Stimulated activated naive CD4-positive, alpha-beta T cell treated with Interleukin-2 at 50 U/mL for 16 hours (primary cell): Measurements from ENCODE around the gene MTRR.
A peak's percentile ranks its signal among the peaks of the same experiment; 100 is the strongest.

Experiments
- DNase-seq: peaks from one replicate; lab custom pipeline; 2025; lab: John Stamatoyannopoulos, UW

Gene MTRR

DNA sequence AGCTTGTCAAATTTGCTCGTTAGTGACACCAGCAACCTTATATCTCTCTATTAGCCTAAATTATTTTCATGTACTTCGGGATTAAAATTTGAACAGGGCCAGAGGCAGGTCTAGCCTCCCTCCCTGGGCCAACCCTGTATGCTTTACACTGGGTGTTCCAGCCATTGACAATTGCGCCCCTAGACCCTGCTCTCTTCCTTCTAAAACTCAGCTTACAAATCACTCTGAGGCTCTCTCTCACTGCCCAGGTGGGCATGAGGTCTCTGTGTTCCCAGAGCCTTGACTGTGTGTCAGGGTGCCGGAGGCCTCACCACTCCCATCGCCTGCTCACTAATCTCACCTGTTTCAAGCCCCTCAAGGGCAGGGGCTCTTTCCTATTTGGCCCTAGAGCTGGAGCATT lies 11.6 kb upstream of the MTRR start:
- DNase-seq = no peak

DNA sequence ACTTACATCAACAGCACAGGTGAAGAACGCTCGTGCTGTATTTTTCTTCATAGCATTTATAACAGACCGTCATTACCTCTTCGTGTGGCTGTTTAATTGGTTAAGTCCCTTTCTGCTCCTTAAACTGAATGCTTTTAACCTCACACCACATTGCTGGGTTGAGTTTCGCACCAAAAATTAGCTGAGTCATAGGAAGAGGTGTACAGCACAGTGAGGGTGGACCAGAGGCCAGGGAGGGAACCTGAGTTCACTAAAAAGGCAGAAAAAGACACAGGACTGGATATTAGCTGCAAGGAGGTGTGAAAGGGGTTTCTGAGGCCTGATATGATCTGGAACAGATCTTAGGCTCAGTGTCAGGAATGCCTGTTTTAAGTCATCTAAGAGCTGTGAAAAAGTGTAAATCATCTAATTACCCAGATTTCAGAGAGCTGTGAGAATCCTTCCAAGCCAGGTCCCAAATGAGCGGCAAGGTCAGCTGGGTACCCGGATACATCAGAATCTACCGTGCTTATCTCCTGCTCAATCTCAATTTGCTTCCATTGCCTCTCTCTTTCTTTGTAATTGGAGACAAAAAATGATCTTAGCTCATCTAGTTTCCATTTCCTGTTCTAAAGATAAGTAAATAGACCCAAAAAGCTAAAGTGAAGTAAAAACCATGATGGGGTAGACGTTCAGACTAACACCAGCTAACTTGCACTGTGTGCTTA lies 10.9 kb upstream of the MTRR start:
- no peak for DNase-seq

DNA sequence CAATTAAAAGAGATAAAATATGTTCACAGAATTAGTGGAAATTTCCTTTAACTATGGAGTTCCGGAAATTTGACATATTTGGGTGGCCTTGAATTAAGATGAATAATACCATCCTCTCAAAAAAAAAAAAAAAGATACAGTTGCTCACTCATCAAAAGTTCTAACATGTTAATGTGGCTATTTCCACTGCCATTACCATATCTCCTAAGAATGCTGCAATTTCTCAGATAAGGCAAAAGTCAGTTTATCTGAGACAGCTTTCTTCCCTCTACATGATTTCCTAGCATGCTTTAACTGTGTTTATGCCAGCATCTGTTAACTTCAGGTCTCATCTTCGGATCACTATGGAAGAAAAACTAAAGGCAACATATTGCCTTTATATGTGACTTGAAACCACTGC lies 2.8 kb upstream of the MTRR start:
- no peak for DNase-seq

DNA sequence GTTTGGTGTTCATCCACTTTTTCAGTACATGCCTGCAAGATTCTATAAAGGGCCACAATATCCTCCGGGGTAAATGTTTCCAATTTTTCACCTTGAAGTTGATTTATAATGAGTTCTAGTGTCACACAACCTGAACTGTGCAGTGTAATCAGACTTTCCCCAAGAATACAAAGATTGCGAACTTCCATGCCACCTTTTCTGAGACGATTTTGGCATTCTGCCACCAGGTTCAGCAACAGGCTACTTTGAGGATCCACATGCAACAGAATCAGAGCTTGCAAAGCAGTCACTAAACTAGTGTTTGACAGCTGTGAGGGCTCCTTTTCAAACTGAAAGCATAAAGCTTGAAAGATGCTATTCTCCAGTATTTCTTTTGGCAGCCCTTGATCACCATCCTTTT lies 1.7 kb upstream of the MTRR start:
- no peak for DNase-seq

DNA sequence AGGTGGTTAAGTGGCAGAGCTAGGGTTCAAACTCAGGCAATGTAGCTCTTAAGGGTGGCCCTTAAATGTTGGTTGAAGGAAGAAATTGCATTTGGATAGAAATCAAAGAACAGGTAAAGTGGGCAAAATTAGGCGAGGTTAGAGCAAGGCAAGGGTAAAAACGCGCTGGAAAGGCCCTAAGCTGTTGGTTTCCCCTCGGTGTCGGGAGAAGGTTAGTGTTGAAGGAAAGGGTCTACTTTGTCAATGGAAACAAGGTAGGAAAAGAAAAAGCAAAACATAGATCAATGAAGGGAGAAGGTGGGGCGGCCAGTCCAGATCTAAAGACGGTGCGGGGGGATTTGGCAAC lies 548 bp upstream of the MTRR start:
- no peak for DNase-seq

DNA sequence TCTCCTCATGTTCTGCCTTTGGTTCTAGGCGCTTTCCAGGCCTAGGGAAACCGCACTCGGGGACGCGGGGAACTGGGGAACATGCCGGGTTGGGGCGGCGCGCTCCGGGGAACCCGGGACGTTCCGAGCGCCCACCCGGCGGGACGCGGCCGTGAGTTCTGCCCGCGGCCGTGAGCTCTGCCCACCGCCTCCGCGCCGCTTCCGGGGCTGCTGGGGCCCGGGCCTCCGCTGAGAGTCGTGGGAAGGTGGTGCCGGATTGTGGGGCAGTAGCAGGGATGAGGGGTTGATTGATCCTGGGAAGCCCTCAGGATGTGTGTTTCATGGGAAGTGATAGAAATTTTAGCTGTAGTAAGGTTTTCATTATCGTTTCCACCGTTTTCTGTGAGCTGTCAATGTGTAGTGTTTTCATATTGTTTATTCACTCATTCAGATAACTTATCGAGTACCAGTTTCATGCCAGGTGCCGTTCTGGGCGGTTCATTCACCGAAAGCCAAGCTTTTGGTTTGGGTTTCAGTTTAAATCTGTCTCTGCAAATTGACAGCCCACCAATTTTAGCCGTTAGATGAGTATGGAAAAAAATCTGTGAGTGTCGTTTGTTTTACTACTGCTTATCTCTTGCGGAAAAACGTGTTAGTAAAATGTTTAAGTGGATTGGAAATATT lies 657 bp downstream of the MTRR start:
- DNase-seq = peak; percentile 38

DNA sequence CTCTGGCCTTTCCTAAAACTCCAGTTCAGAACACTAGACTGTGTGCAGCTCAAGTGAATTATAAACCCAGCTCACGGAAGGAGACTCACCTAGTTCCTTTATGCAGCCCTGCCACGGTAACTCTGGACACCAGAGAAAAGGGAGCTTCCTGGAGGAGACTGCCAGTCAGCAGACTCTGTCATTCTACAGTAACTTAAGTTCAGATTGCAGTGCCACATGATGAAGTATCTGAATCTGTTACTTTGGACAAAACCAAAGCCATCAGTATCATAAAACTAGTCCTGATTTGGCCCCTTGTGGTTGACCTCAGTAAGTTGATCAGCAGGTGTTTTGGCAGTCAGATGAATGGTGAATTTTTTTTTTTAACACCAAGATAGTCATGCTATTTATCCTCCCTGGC lies 2.7 kb downstream of the MTRR start:
- no peak for DNase-seq

DNA sequence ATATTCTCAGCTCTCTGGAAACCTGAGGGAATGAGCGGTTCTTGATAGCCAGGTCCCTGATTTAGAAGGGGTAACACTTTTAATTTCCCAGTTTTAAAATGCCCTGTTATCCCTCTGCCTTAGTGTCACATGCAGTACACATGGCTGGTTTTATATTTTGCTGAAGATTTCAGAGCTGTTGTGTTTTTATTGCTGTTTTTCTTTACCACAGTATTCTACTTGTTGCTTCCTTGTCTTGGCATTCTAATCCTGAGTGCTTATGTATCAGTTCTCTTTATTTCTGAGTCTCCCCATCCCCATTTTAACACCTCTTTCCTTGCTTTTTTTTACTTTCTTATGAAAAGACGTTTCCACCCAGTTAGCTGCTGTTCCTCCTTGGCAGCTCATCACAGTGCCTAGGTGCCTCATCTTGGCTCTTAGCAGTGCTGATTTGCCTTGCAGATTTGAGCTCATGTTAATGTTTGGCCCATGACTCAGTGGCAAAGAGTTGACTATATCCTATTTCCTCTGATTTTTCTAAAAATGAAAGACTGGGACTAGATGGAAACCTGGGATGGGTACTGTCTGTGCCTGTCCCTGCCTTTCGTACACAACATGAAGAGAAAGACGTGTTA lies 3.7 kb downstream of the MTRR start:
- DNase-seq = no peak

DNA sequence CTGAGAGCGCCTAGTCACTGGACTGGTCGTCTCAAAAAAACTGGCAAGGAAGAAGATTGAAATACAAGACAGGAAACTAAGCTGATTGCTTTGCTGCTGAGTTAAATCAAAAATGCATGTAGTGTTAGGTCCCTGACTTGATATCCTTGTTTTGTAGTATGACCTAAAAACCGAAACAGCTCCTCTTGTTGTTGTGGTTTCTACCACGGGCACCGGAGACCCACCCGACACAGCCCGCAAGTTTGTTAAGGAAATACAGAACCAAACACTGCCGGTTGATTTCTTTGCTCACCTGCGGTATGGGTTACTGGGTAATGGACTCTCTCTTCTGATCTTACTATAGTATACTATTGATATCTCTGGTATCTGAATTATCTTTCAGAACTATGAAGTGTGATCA lies 4.3 kb downstream of the MTRR start:
- DNase-seq = peak; percentile 40

DNA sequence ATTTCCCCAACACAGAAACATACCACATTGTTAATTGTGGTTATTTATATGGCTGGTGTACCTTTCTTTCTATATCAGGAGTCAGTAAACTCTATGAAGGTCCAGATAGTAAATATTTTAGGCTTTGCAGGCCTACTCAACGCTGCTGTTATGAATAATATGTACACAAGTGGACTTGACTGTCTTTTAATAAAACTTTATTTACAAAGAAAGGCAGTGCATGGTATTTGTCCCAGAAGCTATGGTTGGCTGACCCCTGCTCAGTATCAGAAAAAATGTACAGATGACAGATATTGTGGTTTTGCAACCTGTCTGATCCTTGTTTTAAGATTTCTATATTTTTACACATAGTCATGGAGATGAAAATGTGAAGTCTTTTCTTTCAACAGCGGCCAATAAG lies 5.7 kb downstream of the MTRR start:
- no peak for DNase-seq

DNA sequence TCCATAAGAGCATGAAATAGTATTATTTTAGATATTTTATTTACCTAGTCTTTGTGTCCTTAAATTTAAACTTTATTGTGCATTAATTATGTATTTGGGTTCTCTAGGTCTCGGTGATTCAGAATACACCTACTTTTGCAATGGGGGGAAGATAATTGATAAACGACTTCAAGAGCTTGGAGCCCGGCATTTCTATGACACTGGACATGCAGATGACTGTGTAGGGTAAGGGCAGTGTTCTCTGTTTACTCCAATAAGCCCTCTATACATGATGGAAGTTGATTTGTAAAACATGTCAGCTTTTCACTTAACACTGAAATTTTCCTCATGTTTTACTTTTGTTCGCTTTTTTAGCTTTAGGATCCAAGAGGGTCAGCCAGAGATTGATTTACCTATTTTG lies 6.2 kb downstream of the MTRR start:
- no peak for DNase-seq

DNA sequence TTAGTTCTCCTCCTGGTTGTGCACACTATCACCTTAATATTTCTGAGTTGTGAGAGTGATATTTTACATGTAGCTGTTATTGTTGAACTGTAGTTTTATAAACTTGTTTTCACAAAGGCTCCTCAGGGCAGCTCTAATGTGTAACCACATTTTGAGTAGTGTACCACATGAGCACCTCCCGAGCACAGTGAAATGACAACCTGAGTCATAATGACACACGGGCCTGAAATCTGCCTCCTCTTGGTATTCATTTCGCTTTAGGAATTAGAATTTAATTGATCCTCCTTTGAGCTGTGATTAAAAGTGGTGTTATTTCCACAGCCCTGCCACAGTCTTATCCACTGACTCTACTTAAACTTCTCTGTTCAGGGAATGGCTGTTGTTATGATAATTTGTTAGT lies 7.9 kb downstream of the MTRR start:
- no peak for DNase-seq

DNA sequence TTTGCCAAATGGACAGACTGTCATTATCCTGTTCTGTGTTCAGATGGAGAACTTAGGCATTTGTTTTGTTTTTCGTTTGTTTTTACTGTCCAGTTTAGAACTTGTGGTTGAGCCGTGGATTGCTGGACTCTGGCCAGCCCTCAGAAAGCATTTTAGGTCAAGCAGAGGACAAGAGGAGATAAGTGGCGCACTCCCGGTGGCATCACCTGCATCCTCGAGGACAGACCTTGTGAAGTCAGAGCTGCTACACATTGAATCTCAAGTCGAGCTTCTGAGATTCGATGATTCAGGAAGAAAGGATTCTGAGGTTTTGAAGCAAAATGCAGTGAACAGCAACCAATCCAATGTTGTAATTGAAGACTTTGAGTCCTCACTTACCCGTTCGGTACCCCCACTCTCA lies 8.9 kb downstream of the MTRR start:
- no peak for DNase-seq

DNA sequence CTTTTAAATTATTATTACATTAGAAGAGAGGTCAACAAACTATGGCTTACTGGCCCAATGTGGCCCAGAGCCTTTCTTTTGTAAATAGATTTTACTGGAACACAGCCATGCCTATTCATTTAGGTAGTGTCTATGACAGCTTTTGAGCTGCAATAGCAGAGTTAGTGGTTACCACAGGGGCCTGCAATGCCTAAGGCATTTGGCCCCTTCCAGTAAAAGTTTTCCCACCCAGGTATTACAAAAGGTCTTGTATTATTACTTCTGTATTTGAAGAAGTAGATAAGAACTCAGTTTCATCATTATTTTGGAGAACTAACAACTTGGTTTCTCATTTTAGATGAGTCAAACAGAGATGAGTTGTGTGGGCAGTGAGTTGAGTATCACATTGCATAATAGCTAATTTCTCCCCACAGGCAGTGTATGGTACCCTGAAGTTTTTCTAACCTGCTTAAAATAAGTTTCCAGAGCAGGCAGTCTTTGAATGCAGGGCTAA lies 9.5 kb downstream of the MTRR start:
- no peak for DNase-seq

DNA sequence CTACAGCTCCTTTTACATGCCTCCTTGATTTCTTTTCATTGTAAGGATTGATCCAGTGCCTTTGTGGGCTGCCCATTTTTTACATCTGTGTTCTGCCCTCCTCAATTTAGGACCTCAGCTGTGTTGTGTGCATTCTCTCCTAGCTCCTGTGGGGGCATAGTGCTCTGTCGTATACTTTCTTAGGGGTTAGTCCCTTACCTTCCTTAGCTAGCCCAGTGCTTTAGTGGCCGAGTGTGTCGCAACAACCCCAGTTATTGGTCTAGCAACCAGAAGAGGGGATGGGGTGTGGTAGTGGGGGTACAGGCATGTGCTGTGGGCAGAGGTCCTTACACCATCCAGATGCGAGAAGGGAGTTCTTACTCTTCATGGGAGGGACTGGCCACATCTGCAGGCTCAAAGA lies 12.1 kb downstream of the MTRR start:
- DNase-seq = no peak

DNA sequence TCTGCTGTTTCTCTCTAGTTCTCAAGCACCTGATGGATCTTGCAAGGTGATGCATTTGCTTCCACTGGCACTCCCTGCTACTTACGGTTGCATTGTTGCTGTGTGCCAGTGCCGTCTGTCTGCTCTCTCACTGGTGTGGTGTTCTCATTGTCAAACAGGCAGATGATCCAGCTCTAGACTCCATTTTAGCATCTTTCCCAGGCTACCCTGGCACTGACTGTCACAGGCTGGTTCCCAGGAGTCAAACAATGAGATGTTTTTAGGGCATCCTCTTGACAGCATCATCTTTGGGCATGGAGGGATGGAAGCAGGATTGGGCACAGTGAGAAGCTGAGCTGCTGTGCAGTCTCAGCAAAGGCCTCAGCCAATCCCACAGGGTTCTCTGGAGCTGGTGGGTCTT lies 12.9 kb downstream of the MTRR start:
- no peak for DNase-seq

DNA sequence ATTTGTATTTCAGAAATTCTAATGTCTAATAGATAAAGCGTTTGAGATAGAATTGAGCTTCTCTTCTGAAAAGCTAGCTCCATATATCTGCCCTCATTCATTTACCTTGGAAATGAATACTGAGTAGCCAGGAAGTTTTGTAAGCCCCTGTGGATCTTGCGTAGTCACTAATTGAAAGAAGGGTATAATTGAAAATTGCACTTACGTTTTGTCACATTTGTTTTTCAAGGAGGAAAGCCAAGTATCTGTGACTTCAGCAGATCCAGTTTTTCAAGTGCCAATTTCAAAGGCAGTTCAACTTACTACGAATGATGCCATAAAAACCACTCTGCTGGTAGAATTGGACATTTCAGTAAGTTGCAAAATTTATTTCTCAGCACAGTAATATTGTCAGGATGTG lies 14.0 kb downstream of the MTRR start:
- no peak for DNase-seq

DNA sequence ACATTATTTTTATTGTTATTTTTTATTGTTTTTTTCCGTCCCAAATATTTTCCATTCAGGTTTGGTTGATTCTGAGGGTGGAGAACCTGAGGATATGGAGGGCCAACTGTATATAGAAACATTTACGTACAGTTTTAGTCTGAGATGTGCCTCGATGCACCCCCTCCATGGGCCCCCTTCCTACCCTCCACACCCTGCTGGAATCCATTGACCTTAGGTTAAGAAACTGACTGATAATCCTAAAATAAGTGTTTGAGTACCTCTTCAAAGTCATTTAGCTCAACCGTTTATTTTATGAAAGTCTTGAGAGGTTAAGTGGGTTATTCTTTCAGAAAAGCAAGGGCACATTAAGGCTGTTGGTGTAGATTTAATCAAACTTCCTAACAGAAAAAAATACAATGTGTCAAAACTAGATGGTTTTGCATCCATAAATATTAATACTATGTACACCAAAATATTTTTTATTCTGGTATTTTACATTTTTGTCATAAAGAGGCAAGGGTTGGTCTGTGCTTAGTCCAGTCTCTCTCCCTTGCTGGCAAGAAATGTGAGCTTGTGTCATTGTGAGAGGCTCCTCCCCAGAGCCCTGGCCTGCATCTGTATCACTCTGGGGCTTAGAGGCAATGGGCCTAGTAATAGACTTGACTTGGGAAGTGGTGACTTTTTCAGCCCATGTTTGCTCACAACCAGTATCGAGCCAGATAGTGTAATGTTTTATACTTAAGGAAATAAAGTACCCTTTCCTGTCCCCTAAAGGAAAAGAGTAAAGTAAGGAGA lies 15.7 kb downstream of the MTRR start:
- DNase-seq = no peak

DNA sequence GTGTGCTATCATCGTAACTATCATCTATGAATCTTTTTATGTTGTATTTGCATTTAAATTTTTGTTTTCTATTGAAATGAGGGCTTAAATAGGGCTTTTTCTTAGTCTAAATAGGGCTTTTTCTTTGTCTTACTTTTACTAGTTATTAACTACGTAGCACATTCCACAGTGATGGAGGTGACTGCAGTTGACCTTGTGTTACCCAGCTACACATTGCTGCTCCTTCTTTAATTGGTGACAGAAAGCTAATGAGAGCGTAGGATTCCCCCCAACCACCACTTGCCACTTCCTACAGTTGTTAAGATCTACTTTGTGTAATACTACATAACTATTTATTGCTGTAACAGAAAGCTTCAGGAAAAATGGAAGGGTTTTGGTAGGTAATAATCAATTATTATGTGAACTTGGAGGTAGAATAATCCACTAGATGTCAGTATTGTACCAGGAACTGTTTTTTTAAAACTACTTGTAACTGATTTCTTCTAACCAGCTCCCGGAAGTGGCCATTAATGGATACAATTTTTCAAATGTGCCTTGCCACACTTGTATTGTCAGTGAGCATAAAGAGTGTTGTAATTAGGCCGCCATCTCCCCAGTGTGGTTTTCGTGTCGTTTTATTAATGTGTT lies 18.0 kb downstream of the MTRR start:
- DNase-seq = no peak

DNA sequence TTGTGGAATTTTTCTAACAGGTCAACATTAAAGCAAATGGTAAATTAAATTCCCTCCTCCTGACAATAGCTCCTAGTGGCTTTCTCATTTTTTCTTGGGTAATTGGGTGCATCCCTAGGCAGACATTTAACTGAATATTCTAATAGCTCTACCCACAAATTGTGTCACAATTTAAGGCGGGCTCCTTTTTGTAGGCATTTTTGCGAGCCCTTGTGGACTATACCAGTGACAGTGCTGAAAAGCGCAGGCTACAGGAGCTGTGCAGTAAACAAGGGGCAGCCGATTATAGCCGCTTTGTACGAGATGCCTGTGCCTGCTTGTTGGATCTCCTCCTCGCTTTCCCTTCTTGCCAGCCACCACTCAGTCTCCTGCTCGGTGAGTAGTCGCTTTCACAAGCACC lies 20.0 kb downstream of the MTRR start:
- DNase-seq = no peak

DNA sequence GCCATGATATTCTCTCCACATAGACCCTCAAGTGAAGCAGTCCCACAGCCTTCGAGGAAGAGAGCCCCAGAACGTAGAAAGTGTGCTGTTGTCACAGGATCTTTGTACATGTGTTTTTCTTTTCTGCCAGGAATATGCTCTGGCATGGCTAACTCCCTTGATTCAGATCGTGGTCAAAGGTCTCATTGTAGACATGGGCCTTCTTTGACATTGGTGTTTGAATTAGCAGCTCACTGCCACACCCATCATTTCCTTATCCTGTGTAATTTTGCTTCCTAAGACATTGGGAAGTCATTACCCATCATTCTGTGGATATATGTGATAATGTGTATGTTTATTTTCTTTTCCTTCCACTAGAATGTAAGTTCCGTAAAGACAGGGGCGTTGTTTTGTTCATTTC lies 25.5 kb downstream of the MTRR start:
- DNase-seq = no peak

DNA sequence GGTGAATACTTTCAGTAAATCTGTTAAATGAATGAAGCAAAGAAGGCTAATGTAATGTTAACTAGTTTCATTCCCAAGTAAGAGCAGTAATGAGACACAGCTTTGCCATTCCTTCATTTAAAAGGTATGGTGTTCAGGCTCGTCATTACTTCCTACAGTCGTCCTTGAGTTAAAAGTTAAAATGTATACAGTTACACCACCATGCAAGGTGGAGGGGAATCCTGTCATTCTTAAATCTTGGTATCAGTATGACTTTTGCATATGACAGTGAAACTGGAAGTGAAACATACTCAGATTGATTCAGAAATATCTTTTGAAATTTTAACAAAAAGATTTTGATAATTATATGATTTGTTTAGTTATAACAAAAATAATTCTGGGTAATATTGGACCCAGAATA lies 25.9 kb downstream of the MTRR start:
- no peak for DNase-seq
